Natural killer cell (primary cell): ENCODE results near the gene GCNT2. TPM values are rescaled to one million over a fixed set of nuclear protein-coding genes. Genes with fewer than 3 reads are reported as not detected.

ENCODE experiments used
- ATAC-seq, 3 donors: fragments of 150-1000 bp in 2 of 3; fragments of 200-7000 bp in 1 of 3; cut with Tn5 transposase; 1 replicate in 1 of 3; 2 replicates in 2 of 3; pipeline ENCODE4 v1.10.0; 2021; ENCODE audit warnings: mild to moderate bottlenecking in 2 of 3, moderate library complexity in 2 of 3
- DNase-seq, 2 donors: peaks; one replicate each; pipeline versions ENCODE4 v3.0.0 to v3.0.0-alpha.2; 2013 to 2021; ENCODE audit warnings: mixed read lengths in 1 of 2
- H3K27ac ChIP-seq: one replicate; pipeline ENCODE4 v1.5.1; 2013; ENCODE audit warnings: mild to moderate bottlenecking, low read length
- H3K27me3 ChIP-seq: one replicate; pipeline ENCODE4 v1.6.1; 2013; ENCODE audit warnings: low read length; ENCODE audit not compliant: control insufficient read depth, insufficient read depth
- H3K36me3 ChIP-seq: one replicate; pipeline ENCODE4 v1.6.1; 2013; ENCODE audit warnings: low read length; ENCODE audit not compliant: control insufficient read depth, insufficient read depth
- H3K4me1 ChIP-seq: one replicate; pipeline ENCODE4 v1.6.1; 2013; ENCODE audit warnings: low read length; ENCODE audit not compliant: control insufficient read depth, insufficient read depth
- H3K4me3 ChIP-seq: one replicate; pipeline ENCODE4 v1.5.1; 2013; ENCODE audit warnings: low read length
- H3K9me3 ChIP-seq: one replicate; pipeline ENCODE4 v1.6.1; 2013; ENCODE audit warnings: low read length; ENCODE audit not compliant: control insufficient read depth, insufficient read depth
- H3K27ac Mint-ChIP-seq, 2 donors: one replicate each; pipeline ENCODE4 v1.8.0; 2022; ENCODE audit warnings: mild to moderate bottlenecking in 2 of 2, mixed read lengths in 2 of 2, moderate library complexity in 1 of 2
- H3K27me3 Mint-ChIP-seq, 2 donors: one replicate each; pipeline ENCODE4 v1.8.0; 2022; ENCODE audit warnings: low read depth in 2 of 2, mixed read lengths in 2 of 2
- H3K36me3 Mint-ChIP-seq: one replicate; pipeline ENCODE4 v1.8.0; 2022; ENCODE audit warnings: mixed read lengths
- H3K4me1 Mint-ChIP-seq, 2 donors: one replicate each; pipeline ENCODE4 v1.8.0; 2022; ENCODE audit warnings: mixed read lengths in 2 of 2
- H3K4me3 Mint-ChIP-seq: one replicate; pipeline ENCODE4 v1.8.0; 2022; ENCODE audit warnings: mild to moderate bottlenecking, moderate library complexity, mixed read lengths
- H3K9me3 Mint-ChIP-seq, 2 donors: one replicate each; pipeline ENCODE4 v1.8.0; 2022; ENCODE audit warnings: mixed read lengths in 2 of 2
- WGBS: methylation state at CpG from one replicate; pipeline ENCODE4 v1.1.7; 2013; ENCODE audit warnings: missing lambda C conversion rate; ENCODE audit not compliant: insufficient coverage; 5-methylcytosine and 5-hydroxymethylcytosine counted together
- intact Hi-C: fragments of 100-400 bp; cut with micrococcal nuclease; formaldehyde crosslinking; loops from one replicate; pipeline ENCODE4 v1.14.2; 2022
- total RNA-seq, 4 donors: library from RNA; stranded (reverse); fragments of 120-200 nt in 1 of 4; gene quantifications; one replicate each; pipeline versions ENCODE4 v1.2.3 to v1.2.4, GENCODE V29; 2013 to 2022
- TF ChIP-seq, protein P1 (sequence below): fragments of 200-600 bp; IDR thresholded peaks from one replicate; pipeline ENCODE4 v1.8.0; 2022; ENCODE audit warnings: antibody characterized with exemption

The GCNT2 gene
- total RNA-seq, 3 donors from 2014 or later (not counting 1 experiment from before 2014, with no cell fraction given): 0.79 to 4.7 (median 0.80) TPM

DNA sequence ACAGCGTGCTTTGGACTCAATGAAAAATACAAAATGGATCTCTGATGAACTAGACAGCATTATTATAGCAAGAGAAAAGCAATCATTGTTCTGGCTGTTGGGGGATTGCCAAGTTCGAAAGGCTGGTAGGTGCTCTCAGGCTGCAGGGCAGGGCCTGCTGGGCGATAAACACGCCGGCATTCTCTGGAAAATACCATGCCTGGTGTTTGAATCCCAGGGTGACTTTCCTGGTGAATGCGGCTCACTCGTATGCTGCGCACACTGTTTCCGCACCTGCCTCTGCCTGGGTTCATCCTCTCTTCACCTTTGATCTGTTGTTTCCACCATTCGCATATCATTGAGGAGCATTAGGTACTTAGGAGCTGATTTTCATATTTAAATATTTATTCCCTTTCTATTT lies 37.4 kb downstream of the GCNT2 start:
- Mint-ChIP-seq H3K27ac (no peak overlapping the region), H3K27me3 (peaks cover 7 to 14% of the 10 kb centered on the region in 2 donors), H3K4me3 (no peak overlapping the region), H3K36me3 (no peaks in the 10 kb centered on the region), H3K9me3 (no peaks in the 10 kb centered on the region), H3K4me1 (no peaks in the 10 kb centered on the region)
- Histone ChIP-seq H3K4me1 (no peaks in the 10 kb centered on the region), H3K9me3 (no peaks in the 10 kb centered on the region), H3K27ac (no peak overlapping the region), H3K4me3 (no peak overlapping the region), H3K36me3 (no peaks in the 10 kb centered on the region), H3K27me3 (no peaks in the 10 kb centered on the region)
- 94% methylated on average over 9 of the region's 10 CpGs for WGBS
- no peak for DNase-seq
- ATAC-seq: no peak
- TF ChIP-seq, protein P1, sequence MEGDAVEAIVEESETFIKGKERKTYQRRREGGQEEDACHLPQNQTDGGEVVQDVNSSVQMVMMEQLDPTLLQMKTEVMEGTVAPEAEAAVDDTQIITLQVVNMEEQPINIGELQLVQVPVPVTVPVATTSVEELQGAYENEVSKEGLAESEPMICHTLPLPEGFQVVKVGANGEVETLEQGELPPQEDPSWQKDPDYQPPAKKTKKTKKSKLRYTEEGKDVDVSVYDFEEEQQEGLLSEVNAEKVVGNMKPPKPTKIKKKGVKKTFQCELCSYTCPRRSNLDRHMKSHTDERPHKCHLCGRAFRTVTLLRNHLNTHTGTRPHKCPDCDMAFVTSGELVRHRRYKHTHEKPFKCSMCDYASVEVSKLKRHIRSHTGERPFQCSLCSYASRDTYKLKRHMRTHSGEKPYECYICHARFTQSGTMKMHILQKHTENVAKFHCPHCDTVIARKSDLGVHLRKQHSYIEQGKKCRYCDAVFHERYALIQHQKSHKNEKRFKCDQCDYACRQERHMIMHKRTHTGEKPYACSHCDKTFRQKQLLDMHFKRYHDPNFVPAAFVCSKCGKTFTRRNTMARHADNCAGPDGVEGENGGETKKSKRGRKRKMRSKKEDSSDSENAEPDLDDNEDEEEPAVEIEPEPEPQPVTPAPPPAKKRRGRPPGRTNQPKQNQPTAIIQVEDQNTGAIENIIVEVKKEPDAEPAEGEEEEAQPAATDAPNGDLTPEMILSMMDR: no peak
- intact Hi-C loops: no loop called here

DNA sequence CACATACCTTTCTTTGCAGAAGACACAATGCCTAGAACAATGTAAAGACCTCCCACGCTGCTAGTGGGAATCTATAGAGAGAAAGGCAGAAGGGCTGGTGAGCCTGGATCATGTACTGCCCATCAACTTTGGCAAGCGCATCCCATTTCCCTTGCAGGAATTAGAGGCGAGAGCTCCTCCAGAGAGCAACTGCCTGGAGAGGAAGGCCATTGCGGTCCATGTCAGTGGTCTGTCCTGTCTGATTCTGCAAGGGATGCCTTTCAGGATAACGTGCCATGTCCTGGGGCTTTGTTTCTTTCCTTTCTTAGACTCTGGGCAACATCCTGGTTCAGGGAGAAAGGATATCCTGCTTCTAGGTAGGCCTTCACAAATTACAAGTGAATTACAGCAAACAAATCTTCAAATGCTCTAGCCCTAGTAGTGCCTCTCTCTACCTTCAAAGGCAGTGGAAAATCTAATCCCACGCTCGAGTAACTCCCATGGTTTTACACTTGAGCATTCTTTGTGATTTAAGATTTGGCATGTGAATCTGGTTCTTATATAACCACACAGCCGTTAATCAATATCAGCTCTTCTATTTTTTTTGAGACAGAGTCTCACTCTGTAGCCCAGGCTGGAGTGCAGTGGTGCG lies 38.5 kb downstream of the GCNT2 start:
- TF ChIP-seq, protein P1: no peak
- no peaks in the 10 kb centered on the region for H3K36me3 ChIP-seq
- Mint-ChIP-seq H3K4me1 (no peaks in the 10 kb centered on the region), H3K27me3 (peaks cover 6 to 11% of the 10 kb centered on the region in 2 donors), H3K9me3 (no peaks in the 10 kb centered on the region), H3K27ac (no peak overlapping the region), H3K36me3 (no peaks in the 10 kb centered on the region), H3K4me3 (no peak overlapping the region)
- ATAC-seq (no peak), DNase-seq (no peak)
- no peaks in the 10 kb centered on the region for H3K27me3 ChIP-seq
- H3K9me3 ChIP-seq: no peaks in the 10 kb centered on the region
- intact Hi-C loops: no loop called here
- no peaks in the 10 kb centered on the region for H3K4me1 ChIP-seq
- 90% methylated on average over 8 of the region's 9 CpGs for WGBS
- H3K4me3 ChIP-seq: no peak overlapping the region
- no peak overlapping the region for H3K27ac ChIP-seq

DNA sequence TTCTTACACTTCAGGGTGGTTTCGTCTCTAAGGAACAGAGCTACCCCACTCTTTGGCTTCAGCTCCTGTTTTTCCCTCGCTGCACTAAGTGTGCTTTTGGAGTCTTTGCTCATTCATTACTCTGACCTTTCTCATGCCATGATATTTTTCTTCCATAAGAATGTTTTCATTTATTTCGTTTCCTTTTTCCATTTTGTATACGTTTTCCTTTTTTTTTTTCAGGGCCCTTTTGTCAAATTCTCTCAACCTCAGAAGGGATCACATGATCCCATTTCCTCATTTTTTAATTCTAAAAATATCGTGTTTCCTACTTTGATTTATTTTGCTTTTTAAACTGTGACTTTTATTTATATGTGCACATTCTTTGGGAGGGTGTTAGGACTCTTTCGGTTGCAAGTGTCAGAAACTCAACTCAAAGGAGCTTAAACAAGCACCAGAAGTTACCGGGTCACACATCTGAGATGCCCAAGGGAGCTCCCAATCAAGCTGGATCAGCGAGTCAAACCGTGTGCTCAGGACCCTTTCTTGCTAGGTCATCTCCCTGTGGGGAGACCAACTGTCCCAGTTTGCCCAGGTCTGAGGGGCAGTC lies 40.6 kb downstream of the GCNT2 start:
- H3K27ac ChIP-seq: no peak overlapping the region
- H3K4me1 ChIP-seq: no peaks in the 10 kb centered on the region
- ATAC-seq (no peak), DNase-seq (no peak)
- H3K4me3 Mint-ChIP-seq: no peak overlapping the region
- intact Hi-C loops: no loop called here
- TF ChIP-seq, protein P1: no peak
- no peaks in the 10 kb centered on the region for H3K27me3 ChIP-seq
- H3K27me3 Mint-ChIP-seq: peaks cover 3 to 7% of the 10 kb centered on the region in 2 donors
- no peak overlapping the region for H3K4me3 ChIP-seq
- H3K36me3 ChIP-seq: no peaks in the 10 kb centered on the region
- no peak overlapping the region for H3K27ac Mint-ChIP-seq
- H3K9me3 Mint-ChIP-seq: no peaks in the 10 kb centered on the region
- 61% methylated on average over 8 of the region's 9 CpGs for WGBS
- H3K36me3 Mint-ChIP-seq: no peaks in the 10 kb centered on the region
- H3K9me3 ChIP-seq: no peaks in the 10 kb centered on the region
- H3K4me1 Mint-ChIP-seq: no peaks in the 10 kb centered on the region
